ENCODE results near the gene TAS2R41. TPM values are rescaled to one million over a fixed set of nuclear protein-coding genes. Genes with fewer than 3 reads are reported as not detected.

Gene TAS2R41
- total and polyA plus RNA-seq, 2 of the 4 experiments (the other 2 are of a cell fraction), result not detected

DNA sequence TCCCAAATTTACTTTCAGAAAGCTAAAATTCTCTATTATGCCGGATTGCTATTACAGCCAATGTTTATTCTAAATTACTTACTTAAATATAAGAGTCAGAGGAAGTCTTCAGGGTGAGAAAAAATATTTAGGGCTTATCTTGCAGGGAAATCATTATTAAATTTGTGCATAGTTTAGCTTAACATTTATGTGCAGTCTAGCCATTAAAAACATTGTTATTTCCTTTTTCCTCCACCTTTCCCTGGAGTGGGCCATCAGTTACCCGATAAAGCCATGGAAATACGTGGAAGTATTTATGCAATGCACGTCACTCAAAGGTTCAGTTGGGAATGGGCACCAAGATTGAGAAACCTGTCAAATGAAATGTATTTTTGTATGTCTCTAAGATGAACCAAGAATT is 43.9 kb upstream of the TAS2R41 start:
- H3K14ac ChIP-seq (replicated peaks; ENCODE audit: low read depth, low read length), result no peak overlapping the region
- no peak overlapping the region for H3K18ac ChIP-seq (ENCODE audit: low read depth, low read length)
- H3K56ac ChIP-seq (ENCODE audit: extremely low read depth, insufficient read depth, low read length), result no peak overlapping the region
- no peak overlapping the region for H2BK120ac ChIP-seq (ENCODE audit: low read depth, low read length)
- no CpG with 5 or more reads among the region's 4 CpGs for WGBS, 2 experiments (ENCODE audit: extremely low coverage in 2 of 2, insufficient read length in 1 of 2)
- in situ Hi-C loops (cut with MboI; ENCODE audit: low sequenced_read_pairs), result loop anchor here (25.0 kb wide), 1 partner anchor 421 kb away; no protein-coding TSS in a partner anchor
- ATAC-seq (ENCODE audit: low read depth) (no peak), DNase-seq (no peak)
- no peaks in the 10 kb centered on the region for H3K27me3 ChIP-seq (ENCODE audit: control insufficient read depth, insufficient read depth, low read length)
- ChIA-PET CTCF (interaction anchor here (1.1 kb wide), 1 partner anchor 15 kb away, joined by 4 read pairs; no protein-coding TSS in a partner anchor), POLR2A (ENCODE audit: unreplicated experiment) (no interaction called here)
- H2BK15ac ChIP-seq (ENCODE audit: low read depth, low read length), result no peak overlapping the region
- no peaks in the 10 kb centered on the region for H4K20me1 ChIP-seq (ENCODE audit: insufficient read depth, low read length)
- H3K23ac ChIP-seq (ENCODE audit: low read depth, low read length), result no peak overlapping the region
- no peak for TF ChIP-seq CEBPB (IDR thresholded peaks at IDR 0.05; ENCODE audit: low read depth, low read length)
- no peak for TF ChIP-seq MAFK (IDR thresholded peaks at IDR 0.05; ENCODE audit: low read depth, low read length)
- TF ChIP-seq RCOR1 (IDR thresholded peaks at IDR 0.05; ENCODE audit: insufficient replicate concordance, low read length), result no peak
- no peak for TF ChIP-seq RFX5 (IDR thresholded peaks at IDR 0.05; ENCODE audit: low read depth, low read length)
- TF ChIP-seq, protein P1, sequence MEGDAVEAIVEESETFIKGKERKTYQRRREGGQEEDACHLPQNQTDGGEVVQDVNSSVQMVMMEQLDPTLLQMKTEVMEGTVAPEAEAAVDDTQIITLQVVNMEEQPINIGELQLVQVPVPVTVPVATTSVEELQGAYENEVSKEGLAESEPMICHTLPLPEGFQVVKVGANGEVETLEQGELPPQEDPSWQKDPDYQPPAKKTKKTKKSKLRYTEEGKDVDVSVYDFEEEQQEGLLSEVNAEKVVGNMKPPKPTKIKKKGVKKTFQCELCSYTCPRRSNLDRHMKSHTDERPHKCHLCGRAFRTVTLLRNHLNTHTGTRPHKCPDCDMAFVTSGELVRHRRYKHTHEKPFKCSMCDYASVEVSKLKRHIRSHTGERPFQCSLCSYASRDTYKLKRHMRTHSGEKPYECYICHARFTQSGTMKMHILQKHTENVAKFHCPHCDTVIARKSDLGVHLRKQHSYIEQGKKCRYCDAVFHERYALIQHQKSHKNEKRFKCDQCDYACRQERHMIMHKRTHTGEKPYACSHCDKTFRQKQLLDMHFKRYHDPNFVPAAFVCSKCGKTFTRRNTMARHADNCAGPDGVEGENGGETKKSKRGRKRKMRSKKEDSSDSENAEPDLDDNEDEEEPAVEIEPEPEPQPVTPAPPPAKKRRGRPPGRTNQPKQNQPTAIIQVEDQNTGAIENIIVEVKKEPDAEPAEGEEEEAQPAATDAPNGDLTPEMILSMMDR (conservative IDR thresholded peaks at IDR 0.05; ENCODE audit: low read depth, low read length), result no peak
- TF ChIP-seq MAZ (IDR thresholded peaks at IDR 0.05; ENCODE audit: borderline replicate concordance, low read depth, low read length), result no peak
- TF ChIP-seq NFE2L2 (IDR thresholded peaks at IDR 0.05; ENCODE audit: low read depth, low read length), result no peak
- no peak for TF ChIP-seq SMC3 (IDR thresholded peaks at IDR 0.05; ENCODE audit: low read depth, low read length)
- TF ChIP-seq, protein P2, sequence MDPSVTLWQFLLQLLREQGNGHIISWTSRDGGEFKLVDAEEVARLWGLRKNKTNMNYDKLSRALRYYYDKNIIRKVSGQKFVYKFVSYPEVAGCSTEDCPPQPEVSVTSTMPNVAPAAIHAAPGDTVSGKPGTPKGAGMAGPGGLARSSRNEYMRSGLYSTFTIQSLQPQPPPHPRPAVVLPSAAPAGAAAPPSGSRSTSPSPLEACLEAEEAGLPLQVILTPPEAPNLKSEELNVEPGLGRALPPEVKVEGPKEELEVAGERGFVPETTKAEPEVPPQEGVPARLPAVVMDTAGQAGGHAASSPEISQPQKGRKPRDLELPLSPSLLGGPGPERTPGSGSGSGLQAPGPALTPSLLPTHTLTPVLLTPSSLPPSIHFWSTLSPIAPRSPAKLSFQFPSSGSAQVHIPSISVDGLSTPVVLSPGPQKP (IDR thresholded peaks at IDR 0.05; ENCODE audit: borderline replicate concordance, low read depth, low read length), result no peak
- TF ChIP-seq MXI1 (IDR thresholded peaks at IDR 0.05; ENCODE audit: borderline replicate concordance, low read depth, low read length), result no peak
- TF ChIP-seq BHLHE40 (IDR thresholded peaks at IDR 0.05; ENCODE audit: low read depth, low read length), result no peak
- TF ChIP-seq RAD21 (IDR thresholded peaks at IDR 0.05; ENCODE audit: low read length), result no peak
- TF ChIP-seq FOS (IDR thresholded peaks at IDR 0.05; ENCODE audit: low read depth, low read length), result no peak
- TF ChIP-seq, protein P3, sequence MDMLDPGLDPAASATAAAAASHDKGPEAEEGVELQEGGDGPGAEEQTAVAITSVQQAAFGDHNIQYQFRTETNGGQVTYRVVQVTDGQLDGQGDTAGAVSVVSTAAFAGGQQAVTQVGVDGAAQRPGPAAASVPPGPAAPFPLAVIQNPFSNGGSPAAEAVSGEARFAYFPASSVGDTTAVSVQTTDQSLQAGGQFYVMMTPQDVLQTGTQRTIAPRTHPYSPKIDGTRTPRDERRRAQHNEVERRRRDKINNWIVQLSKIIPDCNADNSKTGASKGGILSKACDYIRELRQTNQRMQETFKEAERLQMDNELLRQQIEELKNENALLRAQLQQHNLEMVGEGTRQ (IDR thresholded peaks at IDR 0.05; ENCODE audit: low read depth, low read length), result no peak
- no peak for TF ChIP-seq CHD1 (IDR thresholded peaks at IDR 0.05; ENCODE audit: low read depth, low read length)
- no peak for TF ChIP-seq POLR2A (IDR thresholded peaks at IDR 0.05; ENCODE audit: low read depth, low read length)
- H4K8ac ChIP-seq (ENCODE audit: low read depth in 2 of 2, low read length in 2 of 2), result no peak overlapping the region
- peaks cover 6% of the 10 kb centered on the region for H3K4me1 ChIP-seq (ENCODE audit: control insufficient read depth, insufficient read depth, low read length)
- no peaks in the 10 kb centered on the region for H3K79me1 ChIP-seq (ENCODE audit: low read depth in 1 of 2, low read length in 2 of 2)
- no peak overlapping the region for H2AK5ac ChIP-seq (ENCODE audit: low read depth, low read length)
- no peaks in the 10 kb centered on the region for H3K9me1 ChIP-seq (ENCODE audit: insufficient read depth, low read length)
- no peaks in the 10 kb centered on the region for H3K9me3 ChIP-seq (ENCODE audit: control insufficient read depth, insufficient read depth, low read length)
- no TSS peak for BruUV-seq (replicated peaks)
- H3K27ac ChIP-seq (ENCODE audit: insufficient read depth, low read length), result no peak overlapping the region
- no peak overlapping the region for H3K9ac ChIP-seq (ENCODE audit: low read depth, low read length)
- no peak overlapping the region for H2AFZ ChIP-seq (replicated peaks; ENCODE audit: low read length, poor library complexity)
- H3K4me2 ChIP-seq (ENCODE audit: low read depth, low read length), result no peak overlapping the region
- H2BK20ac ChIP-seq (ENCODE audit: low read depth, low read length), result no peak overlapping the region
- no peak overlapping the region for H4K91ac ChIP-seq (ENCODE audit: insufficient read depth, low read depth, low read length)
- dilution Hi-C loops (cut with HindIII; ENCODE audit: low sequenced_read_pairs, unreplicated experiment), result no loop called here
- no peak overlapping the region for H2AK9ac ChIP-seq (replicated peaks; ENCODE audit: low read depth, low read length, poor library complexity)
- H3K36me3 ChIP-seq (ENCODE audit: control insufficient read depth, insufficient read depth, low read length), result no peaks in the 10 kb centered on the region
- intact Hi-C loops (cut with micrococcal nuclease), result loop anchor here (5.0 kb wide), 1 partner anchor 49 kb away; no protein-coding TSS in a partner anchor
- no peak overlapping the region for H2BK5ac ChIP-seq (ENCODE audit: low read depth, low read length, poor library complexity, severe bottlenecking)
- H3K4me3 ChIP-seq (ENCODE audit: insufficient read depth, low read depth, low read length), result no peak overlapping the region
- H4K5ac ChIP-seq (ENCODE audit: low read depth, low read length), result no peak overlapping the region
- H3K4ac ChIP-seq (ENCODE audit: low read depth, low read length), result no peak overlapping the region

Data from IMR-90 (cell line).